Measurements from ENCODE around the gene PTTG1IP.

- TF ChIP-seq CTCF (conservative IDR thresholded peaks at IDR 0.05; ENCODE audit: low read depth, low read length) (no peak), EZH2 (IDR thresholded peaks at IDR 0.05; ENCODE audit: low read length, unreplicated experiment) (no peak), EZH2phosphoT487 (IDR thresholded peaks at IDR 0.05; ENCODE audit: borderline replicate concordance, low read length) (no peak)
Observed at GRCh38 chr21:44829507-44830092, 43.9 kb downstream of the PTTG1IP start.
